CD4-positive, alpha-beta T cell treated with Interleukin-15 for 4 hours (primary cell): Measurements from ENCODE around the gene CEBPA.
"Not testable (repeated sequence)": the region's sequence is repeated elsewhere in the genome, so short reads cannot be mapped to it uniquely, and the experiment has no call there.

ENCODE experiments used
- DNase-seq: peaks from one replicate; pipeline ENCODE4 v3.0.0-alpha.2; 2020; ENCODE audit warnings: low spot score

The CEBPA gene

DNA sequence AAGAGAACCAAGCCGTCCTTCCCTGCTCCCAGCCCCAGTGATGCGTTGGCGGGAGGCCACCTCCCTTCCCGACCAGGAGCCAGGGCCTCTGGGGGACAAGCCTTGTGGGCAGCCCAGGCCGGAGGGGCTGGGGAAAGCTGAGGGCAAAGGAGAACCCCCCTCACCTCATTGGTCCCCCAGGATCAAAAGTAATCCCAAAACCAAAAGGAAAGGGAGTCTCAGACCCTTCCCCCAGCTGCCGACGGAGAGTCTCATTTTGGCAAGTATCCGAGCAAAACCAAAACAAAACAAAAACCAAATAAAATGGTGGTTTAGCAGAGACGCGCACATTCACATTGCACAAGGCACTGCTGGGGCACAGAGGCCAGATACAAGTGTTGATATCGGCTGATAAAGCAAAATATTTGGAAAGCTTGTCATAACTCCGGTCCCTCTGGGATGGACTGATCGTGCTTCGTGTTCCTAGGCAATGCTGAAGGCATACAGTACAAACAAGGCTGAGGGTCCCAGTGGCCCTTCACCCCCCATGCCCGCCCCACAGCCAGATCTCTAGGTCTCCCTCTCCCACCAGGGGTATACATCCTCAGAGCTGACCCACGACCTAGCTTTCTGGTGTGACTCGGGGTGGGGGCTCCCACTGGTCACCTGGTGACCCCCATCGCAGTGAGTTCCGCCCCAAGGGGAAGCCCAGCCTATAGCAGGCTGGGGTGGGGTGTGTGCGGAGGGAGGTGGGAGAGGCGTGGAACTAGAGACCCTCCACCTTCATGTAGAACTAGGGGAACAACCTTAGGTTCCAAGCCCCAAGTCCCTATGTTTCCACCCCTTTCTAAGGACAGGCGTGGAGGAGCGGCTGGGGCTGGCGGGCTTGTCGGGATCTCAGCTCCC is 2.1 kb downstream of the CEBPA start:
- no peak for DNase-seq

GRCh38 chr19:33299051-33299688 is 3.2 kb downstream of the CEBPA start:
- no peak for DNase-seq

DNA sequence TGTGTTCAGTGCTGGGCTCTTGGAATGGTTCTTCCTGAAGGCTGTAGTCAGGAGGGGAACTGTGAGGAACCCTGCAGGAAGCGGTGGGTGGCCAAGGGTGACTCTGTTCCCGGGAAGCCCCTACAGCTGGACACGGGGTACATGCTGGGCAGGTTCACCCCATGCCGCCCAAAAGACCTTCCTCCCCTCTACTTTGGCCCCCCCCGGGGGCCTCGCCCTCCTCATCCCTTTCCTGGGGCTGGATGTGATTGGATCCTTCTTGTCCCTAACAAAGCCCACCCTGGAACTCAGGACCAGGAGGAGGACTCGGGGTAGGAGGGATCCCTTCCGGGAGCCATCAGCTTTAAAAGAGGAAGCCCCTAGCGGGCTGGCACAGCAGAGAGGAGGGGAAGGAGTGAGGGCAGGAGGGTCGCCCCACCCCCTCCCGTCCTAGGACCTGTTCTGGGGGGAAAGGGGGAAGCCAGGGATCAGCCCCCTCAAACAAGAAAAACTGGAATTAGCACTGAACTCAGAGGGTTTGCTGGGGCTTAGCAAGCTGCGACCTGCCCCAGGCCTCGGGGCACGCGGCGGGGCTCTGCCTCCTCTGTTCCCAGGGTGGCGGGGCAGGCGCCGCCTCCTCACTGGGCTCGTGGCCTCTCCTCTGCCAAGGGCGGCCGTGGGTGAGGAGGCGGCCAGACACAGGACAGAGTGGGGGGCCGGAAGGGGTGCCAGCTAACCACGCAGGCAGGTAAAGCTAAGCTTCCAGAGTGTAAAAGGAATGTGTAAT is 4.0 kb downstream of the CEBPA start:
- no peak for DNase-seq

DNA sequence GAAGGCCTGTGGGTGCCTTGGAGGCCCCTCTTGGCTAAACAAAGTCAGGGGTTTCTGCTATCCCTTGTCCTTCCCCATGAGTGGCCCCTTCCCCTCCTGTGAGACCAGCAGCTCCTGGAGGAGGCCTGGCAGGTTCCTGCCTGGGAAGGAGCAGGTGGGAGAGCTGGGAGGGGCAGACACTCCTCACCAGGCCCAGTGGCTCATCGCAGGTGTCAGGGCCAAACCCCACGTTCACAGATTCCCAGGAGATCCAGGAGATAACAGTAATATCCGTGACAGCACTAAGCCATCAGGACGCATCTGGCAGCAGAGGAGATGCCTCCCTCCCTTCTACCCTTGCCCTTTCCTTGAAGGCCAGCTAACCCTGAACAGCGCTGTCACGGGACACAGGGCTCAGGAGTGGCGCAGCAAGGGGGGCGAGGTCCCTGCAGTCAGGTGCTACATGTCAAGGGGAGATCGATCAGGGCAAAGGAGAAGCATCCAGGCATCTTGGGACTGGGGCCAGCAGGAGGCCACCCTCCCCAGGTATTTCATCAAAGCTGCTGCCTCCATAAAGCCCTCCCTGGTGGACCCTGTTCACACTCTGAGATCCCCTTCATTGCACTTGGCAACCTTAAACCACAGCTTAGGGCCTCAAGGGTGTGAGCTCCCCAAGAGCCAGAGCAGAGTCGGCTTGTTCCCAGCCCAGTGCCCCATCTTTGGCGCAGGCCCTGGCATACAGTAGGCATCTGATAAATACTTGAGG is 4.8 kb downstream of the CEBPA start:
- no peak for DNase-seq

DNA sequence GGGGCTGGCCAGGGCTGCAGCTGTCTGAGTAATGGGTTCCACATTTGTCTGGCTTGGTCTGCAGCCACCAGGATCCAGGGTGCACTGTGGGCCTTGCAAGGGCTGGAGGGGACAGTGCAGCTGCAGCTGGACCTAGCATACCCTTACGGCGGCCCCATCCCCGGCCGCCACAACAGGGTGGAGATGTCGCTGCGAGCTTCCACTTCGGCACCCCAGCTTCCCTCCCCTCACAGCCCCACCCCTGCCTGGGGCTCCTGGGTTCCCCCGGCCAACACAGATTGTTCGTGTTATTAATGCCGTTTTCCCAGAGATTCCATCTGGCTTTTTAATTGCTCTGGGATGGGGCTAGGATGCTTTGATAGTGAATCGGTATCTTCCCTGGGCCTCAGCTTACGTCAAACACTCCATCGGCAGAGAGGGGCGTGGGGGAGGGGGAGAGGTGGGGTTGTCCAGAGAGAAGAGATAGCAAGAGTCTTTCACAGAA is 5.8 kb downstream of the CEBPA start:
- no peak for DNase-seq

- no peak for DNase-seq
Observed at GRCh38 chr19:33295621-33296487, 6.5 kb downstream of the CEBPA start.

- not testable (repeated sequence) for DNase-seq
Observed at GRCh38 chr19:33295046-33295445, 7.3 kb downstream of the CEBPA start.

GRCh38 chr19:33294058-33294798 is 8.1 kb downstream of the CEBPA start:
- no peak for DNase-seq

- DNase-seq = no peak
Observed at GRCh38 chr19:33293255-33294057, 8.9 kb downstream of the CEBPA start.

GRCh38 chr19:33292595-33293254 is 9.6 kb downstream of the CEBPA start:
- DNase-seq = no peak

DNA sequence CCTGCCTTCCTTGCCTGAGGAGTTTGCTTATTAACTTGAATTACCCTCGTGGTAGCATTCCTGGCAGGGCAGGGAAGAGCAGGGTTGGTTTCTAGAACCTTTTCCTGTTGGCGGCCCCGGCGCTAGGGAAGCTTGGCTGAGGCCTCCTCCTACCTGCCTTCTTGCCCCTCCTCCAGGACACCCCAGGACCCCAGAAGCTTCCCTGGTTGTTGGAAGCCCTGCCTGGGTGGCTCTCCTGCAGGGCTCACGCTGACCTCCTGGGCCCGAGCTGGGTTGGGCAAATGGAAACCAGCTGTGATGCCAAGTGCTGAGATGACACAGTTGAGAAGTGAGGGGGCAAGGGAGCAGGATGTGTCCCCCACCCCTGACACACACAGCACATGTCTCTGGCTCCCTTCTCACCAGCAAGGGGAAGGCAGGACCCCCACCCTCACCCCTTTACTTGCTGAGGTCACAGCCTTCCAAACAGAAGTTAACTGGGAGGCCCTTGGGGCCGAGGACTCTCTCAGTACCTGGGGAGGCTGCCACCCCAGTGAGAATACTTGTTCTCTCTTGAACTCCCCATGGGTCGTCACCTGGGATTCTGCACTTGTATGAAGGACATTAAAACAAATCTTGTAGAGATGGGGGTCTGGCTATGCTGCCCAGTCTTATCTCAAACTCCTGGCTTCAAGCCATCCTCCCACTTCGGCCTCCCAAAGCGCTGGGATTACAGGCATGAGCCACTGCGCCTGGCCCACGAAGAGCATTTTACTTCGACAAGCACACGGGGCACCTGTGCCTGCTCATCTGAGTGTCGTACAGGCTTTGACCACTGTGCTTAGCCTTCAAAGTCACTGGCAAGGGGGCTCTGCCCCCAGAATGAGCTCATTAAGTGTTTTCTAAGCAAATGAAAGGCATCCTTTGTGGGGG is 10.5 kb downstream of the CEBPA start:
- no peak for DNase-seq

- no peak for DNase-seq
Observed at GRCh38 chr19:33290956-33291622, 11.2 kb downstream of the CEBPA start.

DNA sequence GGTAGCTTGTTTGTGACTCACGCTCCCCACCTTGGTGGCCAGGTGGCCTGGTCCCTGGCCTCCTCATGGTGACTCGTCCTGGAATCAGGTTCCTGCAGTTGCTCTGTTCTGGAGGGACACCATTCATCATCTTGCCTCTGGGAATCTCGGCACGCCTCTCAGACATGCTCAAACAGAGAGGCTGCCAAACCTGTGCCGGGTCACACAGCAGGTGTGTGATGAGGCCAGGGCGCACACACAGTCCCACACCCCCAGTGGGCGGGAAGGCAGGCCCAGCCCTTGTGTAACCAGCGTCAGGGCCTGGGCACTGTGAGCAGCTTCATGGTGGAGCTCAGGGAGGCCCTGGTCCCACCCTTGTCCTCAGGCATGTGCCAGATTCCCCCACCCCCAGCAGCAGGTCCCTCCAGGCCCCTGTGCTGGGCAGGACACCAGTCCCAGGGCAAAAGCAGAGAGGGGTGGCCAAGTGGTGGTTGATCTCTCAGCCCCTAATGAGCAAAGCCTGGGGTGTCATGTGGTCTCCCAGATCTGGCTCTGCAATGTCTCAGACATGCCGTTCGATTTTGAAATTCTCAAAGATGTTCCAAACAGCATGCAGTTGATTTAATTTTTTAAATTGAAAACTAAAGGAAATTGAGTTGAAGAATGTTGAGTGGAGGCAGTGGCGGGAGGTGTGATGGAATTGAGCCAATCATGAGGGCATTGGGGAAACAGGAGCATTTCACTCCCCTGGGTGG is 12.1 kb downstream of the CEBPA start:
- DNase-seq = no peak

DNA sequence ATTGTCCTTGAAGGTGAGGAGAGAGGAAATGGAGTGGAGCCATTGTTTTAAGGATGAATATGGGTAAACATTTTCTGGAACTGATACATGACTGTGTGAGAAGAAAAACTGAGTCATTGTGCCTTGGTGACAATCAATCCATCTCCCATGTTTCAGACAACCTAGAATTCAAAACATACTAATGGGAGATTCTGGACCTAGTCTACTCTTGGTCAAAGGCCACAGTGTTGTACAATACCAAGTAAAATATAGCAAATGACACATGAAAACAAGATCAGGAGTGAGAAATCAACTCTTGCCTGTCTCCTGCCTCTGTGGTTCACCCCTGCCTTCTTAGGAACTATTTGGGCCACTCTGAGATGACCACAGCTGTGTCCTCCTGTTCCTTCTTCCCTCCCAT is 13.1 kb downstream of the CEBPA start:
- DNase-seq = no peak

- DNase-seq = no peak
Observed at GRCh38 chr19:33288666-33289065, 13.7 kb downstream of the CEBPA start.

DNA sequence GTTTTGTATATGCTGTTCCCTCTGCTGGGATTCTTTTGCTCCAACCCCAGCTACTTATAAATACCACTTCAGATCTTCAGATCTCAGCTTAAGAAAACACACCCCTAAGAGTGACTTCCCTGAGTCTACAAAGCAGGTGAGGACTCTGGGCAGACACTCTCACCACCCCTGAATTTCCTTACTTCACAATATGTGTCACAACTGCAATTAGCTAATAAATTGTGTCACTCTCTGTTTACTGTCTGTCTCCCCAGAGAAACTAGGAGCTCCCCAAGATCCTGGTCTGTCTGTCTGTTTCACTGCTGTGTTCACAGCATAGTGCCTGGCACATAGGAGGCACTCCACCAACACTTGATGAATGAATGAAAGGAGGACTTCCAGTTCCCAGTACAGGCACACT is 14.4 kb downstream of the CEBPA start:
- no peak for DNase-seq
